SK-N-SH treated with all-trans-retinoic acid at 6 μM for 48 hours (cell line): ENCODE data around the gene ZNF500.

ENCODE experiments used
- ATAC-seq: fragments of 200-7000 bp; cut with Tn5 transposase; 3 replicates; pipeline ENCODE4 v1.9.1; 2020; ENCODE audit warnings: mild to moderate bottlenecking, moderate library complexity
- ARNTL ChIP-seq: fragments of 450-650 bp; formaldehyde crosslinking; IDR thresholded peaks from 2 replicates; pipeline ENCODE4 v1.5.0; 2020; ENCODE audit warnings: low read depth, mild to moderate bottlenecking, moderate library complexity, borderline replicate concordance
- CREB5 ChIP-seq: fragments of 250-450 bp; sonication (Bioruptor Pico); IDR thresholded peaks from 2 replicates; pipeline ENCODE4 v1.5.1; 2020; ENCODE audit warnings: low read depth, mild to moderate bottlenecking, moderate library complexity
- CSRNP3 ChIP-seq: fragments of 250-450 bp; sonication (Bioruptor Pico); IDR thresholded peaks from 2 replicates; pipeline ENCODE4 v1.5.1; 2021; ENCODE audit warnings: mild to moderate bottlenecking, moderate library complexity
- ESRRG ChIP-seq: fragments of 250-450 bp; sonication (Bioruptor Pico); IDR thresholded peaks from 2 replicates; pipeline ENCODE4 v1.6.1; 2021; ENCODE audit warnings: mild to moderate bottlenecking
- GLIS3 ChIP-seq: fragments of 250-450 bp; sonication (Bioruptor Pico); IDR thresholded peaks from 2 replicates; pipeline ENCODE4 v1.5.0; 2020; ENCODE audit warnings: mild to moderate bottlenecking, moderate library complexity
- ISL1 ChIP-seq: fragments of 250-450 bp; sonication (Bioruptor Pico); IDR thresholded peaks from 2 replicates; pipeline ENCODE4 v2.1.2; 2022; ENCODE audit warnings: mild to moderate bottlenecking, moderate library complexity
- OSR1 ChIP-seq: fragments of 250-450 bp; sonication (Bioruptor Pico); IDR thresholded peaks from 2 replicates; pipeline ENCODE4 v1.8.0; 2022; ENCODE audit warnings: moderate library complexity, mild to moderate bottlenecking, inconsistent platforms
- PATZ1 ChIP-seq: fragments of 250-450 bp; sonication (Bioruptor Pico); IDR thresholded peaks from 2 replicates; pipeline ENCODE4 v1.8.0; 2020; ENCODE audit warnings: mild to moderate bottlenecking, moderate library complexity, borderline replicate concordance
- POU6F1 ChIP-seq: fragments of 250-450 bp; sonication (Bioruptor Pico); IDR thresholded peaks from 2 replicates; pipeline ENCODE4 v1.8.0; 2021; ENCODE audit warnings: low read depth, mild to moderate bottlenecking, moderate library complexity, borderline replicate concordance
- PPARA ChIP-seq: fragments of 250-450 bp; sonication (Bioruptor Pico); IDR thresholded peaks from 2 replicates; pipeline ENCODE4 v1.5.0; 2020; ENCODE audit warnings: mild to moderate bottlenecking, borderline replicate concordance
- RARB ChIP-seq: fragments of 250-450 bp; sonication (Bioruptor Pico); IDR thresholded peaks from 2 replicates; pipeline ENCODE4 v1.8.0; 2021; ENCODE audit warnings: mild to moderate bottlenecking, moderate library complexity
- SNAI2 ChIP-seq: fragments of 250-450 bp; sonication (Bioruptor Pico); IDR thresholded peaks from 2 replicates; pipeline ENCODE4 v1.5.0; 2020; ENCODE audit warnings: mild to moderate bottlenecking, moderate library complexity
- TCF4 ChIP-seq: fragments of 250-450 bp; sonication (Bioruptor Pico); IDR thresholded peaks from 2 replicates; pipeline ENCODE4 v1.8.0; 2021; ENCODE audit warnings: mild to moderate bottlenecking, moderate library complexity, borderline replicate concordance
- TOX ChIP-seq: fragments of 250-450 bp; sonication (Bioruptor Pico); IDR thresholded peaks from 2 replicates; pipeline ENCODE4 v1.8.0; 2021; ENCODE audit warnings: mild to moderate bottlenecking, moderate library complexity, borderline replicate concordance
- TSHZ2 ChIP-seq: fragments of 250-450 bp; sonication (Bioruptor Pico); IDR thresholded peaks from 2 replicates; pipeline ENCODE4 v1.5.0; 2020; ENCODE audit warnings: mild to moderate bottlenecking, moderate library complexity
- ZFP3 ChIP-seq: fragments of 250-450 bp; sonication (Bioruptor Pico); IDR thresholded peaks from 2 replicates; pipeline ENCODE4 v1.5.0; 2020; ENCODE audit warnings: mild to moderate bottlenecking, moderate library complexity
- ZFP30 ChIP-seq: fragments of 450-650 bp; formaldehyde crosslinking; IDR thresholded peaks from 2 replicates; pipeline ENCODE4 v1.5.0; 2022; ENCODE audit warnings: mild to moderate bottlenecking, moderate library complexity
- ZNF565 ChIP-seq: fragments of 450-650 bp; formaldehyde crosslinking; conservative IDR thresholded peaks from 2 replicates; pipeline ENCODE4 v1.5.0; 2020; ENCODE audit warnings: low read depth, mild to moderate bottlenecking, moderate library complexity
- ZNF70 ChIP-seq: fragments of 450-650 bp; formaldehyde crosslinking; IDR thresholded peaks from 2 replicates; pipeline ENCODE4 v1.5.0; 2020; ENCODE audit warnings: mild to moderate bottlenecking, moderate library complexity
- ZNF8 ChIP-seq: fragments of 450-650 bp; formaldehyde crosslinking; IDR thresholded peaks from 2 replicates; pipeline ENCODE4 v1.5.0; 2020; ENCODE audit warnings: mild to moderate bottlenecking, moderate library complexity

ZNF500 gene

GRCh38 chr16:4709481-4709880 is 57.5 kb downstream of the ZNF500 start:
- no peak for ATAC-seq
- TF ChIP-seq GLIS3 (CRISPR knock-in tag) = no peak
- no peak for TF ChIP-seq ZNF70 (CRISPR knock-in tag)
- TF ChIP-seq OSR1 (CRISPR knock-in tag) = no peak
- no peak for TF ChIP-seq CSRNP3 (CRISPR knock-in tag)
- no peak for TF ChIP-seq PATZ1 (CRISPR knock-in tag)
- no peak for TF ChIP-seq ZFP30 (CRISPR knock-in tag)
- no peak for TF ChIP-seq ARNTL (CRISPR knock-in tag)
- TF ChIP-seq SNAI2 (CRISPR knock-in tag) = no peak
- no peak for TF ChIP-seq TSHZ2 (CRISPR knock-in tag)
- TF ChIP-seq TOX = no peak
- TF ChIP-seq ISL1 (CRISPR knock-in tag) = no peak
- TF ChIP-seq PPARA = no peak
- TF ChIP-seq RARB (CRISPR knock-in tag) = no peak
- no peak for TF ChIP-seq ESRRG (CRISPR knock-in tag)
- TF ChIP-seq, all 23 proteins: peak for 0

GRCh38 chr16:4706871-4707270 is 60.1 kb downstream of the ZNF500 start:
- TF ChIP-seq ZFP3 (CRISPR knock-in tag) (no peak), ISL1 (CRISPR knock-in tag) (no peak), CSRNP3 (CRISPR knock-in tag) (no peak), PPARA (no peak), TCF4 (no peak), CREB5 (no peak), ARNTL (CRISPR knock-in tag) (no peak), POU6F1 (no peak), ZNF565 (CRISPR knock-in tag) (no peak), GLIS3 (CRISPR knock-in tag) (no peak), TSHZ2 (CRISPR knock-in tag) (no peak), PATZ1 (CRISPR knock-in tag) (no peak), ZFP30 (CRISPR knock-in tag) (no peak), ZNF8 (CRISPR knock-in tag) (no peak), RARB (CRISPR knock-in tag) (no peak), OSR1 (CRISPR knock-in tag) (no peak)
- TF ChIP-seq, all 23 proteins: peak for 0
- ATAC-seq = no peak
